ENCODE measurements around the gene RHOD. TPM values are rescaled to one million over a fixed set of nuclear protein-coding genes. Genes with fewer than 3 reads are reported as not detected.

RHOD gene
- total and polyA plus RNA-seq, 9 of the 15 experiments (the other 6 are each of a cell fraction or from before 2014, with no cell fraction given): not detected

- TF ChIP-seq RBM22 (IDR thresholded peaks at IDR 0.05; ENCODE audit: low read depth, low read length, poor library complexity, severe bottlenecking) (no peak), HMGXB4 (CRISPR knock-in tag; IDR thresholded peaks at IDR 0.05) (no peak), EP400 (IDR thresholded peaks at IDR 0.05) (no peak), ZSCAN29 (IDR thresholded peaks at IDR 0.05) (no peak), ZNF408 (CRISPR knock-in tag; IDR thresholded peaks at IDR 0.05; ENCODE audit: low read depth) (no peak), OTX1 (CRISPR knock-in tag; IDR thresholded peaks at IDR 0.05) (no peak), DNMT1 (IDR thresholded peaks at IDR 0.05) (no peak), ZNF23 (CRISPR knock-in tag; IDR thresholded peaks at IDR 0.05) (no peak), ZNF311 (CRISPR knock-in tag; IDR thresholded peaks at IDR 0.05) (no peak), HMG20A (CRISPR knock-in tag; conservative IDR thresholded peaks at IDR 0.05) (no peak), HDAC1 (IDR thresholded peaks at IDR 0.05) (no peak), ZNF174 (CRISPR knock-in tag; IDR thresholded peaks at IDR 0.05) (no peak), MECOM (CRISPR knock-in tag; IDR thresholded peaks at IDR 0.05) (no peak), EGR1 (conservative IDR thresholded peaks at IDR 0.05) (peak; percentile 80), ZC3H8 (IDR thresholded peaks at IDR 0.05) (no peak), CBX5 (IDR thresholded peaks at IDR 0.05; ENCODE audit: borderline replicate concordance, low read depth) (no peak), BHLHE40 (IDR thresholded peaks at IDR 0.05; ENCODE audit: low read length) (peak; percentile 85)
These were observed 835 bp upstream of the RHOD start (continued) for GRCh38 chr11:67055812-67056211.

All from K562 (cell line).